ENCODE data around the gene PARP8.
"Not testable (repeated sequence)": the region's sequence is repeated elsewhere in the genome, so short reads cannot be mapped to it uniquely, and the experiment has no call there.

Gene PARP8

GRCh38 chr5:50767588-50767987 is 101.2 kb downstream of the PARP8 start:
- no peak for DNase-seq (ENCODE audit: low read depth in 1 of 2, low spot score in 1 of 2)

- no peak for DNase-seq (ENCODE audit: low read depth in 1 of 2, low spot score in 1 of 2)
Observed at GRCh38 chr5:50768634-50769033, 102.2 kb downstream of the PARP8 start.

GRCh38 chr5:50770441-50770840 is 104.0 kb downstream of the PARP8 start:
- DNase-seq (ENCODE audit: low read depth in 1 of 2, low spot score in 1 of 2): no peak

GRCh38 chr5:50774446-50775175 is 108.2 kb downstream of the PARP8 start:
- DNase-seq (ENCODE audit: low read depth in 1 of 2, low spot score in 1 of 2): not testable (repeated sequence)

GRCh38 chr5:50786073-50786472 is 119.6 kb downstream of the PARP8 start:
- DNase-seq (ENCODE audit: low read depth in 1 of 2, low spot score in 1 of 2): no peak

GRCh38 chr5:50791813-50792212 is 125.4 kb downstream of the PARP8 start:
- DNase-seq (ENCODE audit: low read depth in 1 of 2, low spot score in 1 of 2): no peak

GRCh38 chr5:50792843-50793242 is 126.4 kb downstream of the PARP8 start:
- no peak for DNase-seq (ENCODE audit: low read depth in 1 of 2, low spot score in 1 of 2)

- DNase-seq (ENCODE audit: low read depth in 1 of 2, low spot score in 1 of 2): no peak
Observed at GRCh38 chr5:50794812-50795211, 128.4 kb downstream of the PARP8 start.

GRCh38 chr5:50798002-50798401 is 131.6 kb downstream of the PARP8 start:
- DNase-seq (ENCODE audit: low read depth in 1 of 2, low spot score in 1 of 2): no peak

- DNase-seq (ENCODE audit: low read depth in 1 of 2, low spot score in 1 of 2): no peak
Observed at GRCh38 chr5:50799596-50799995, 133.2 kb downstream of the PARP8 start.

GRCh38 chr5:50800410-50800809 is 134.0 kb downstream of the PARP8 start:
- no peak for DNase-seq (ENCODE audit: low read depth in 1 of 2, low spot score in 1 of 2)

- DNase-seq (ENCODE audit: low read depth in 1 of 2, low spot score in 1 of 2): no peak
Observed at GRCh38 chr5:50807661-50808060, 141.2 kb downstream of the PARP8 start.

- DNase-seq (ENCODE audit: low read depth in 1 of 2, low spot score in 1 of 2): no peak
Observed at GRCh38 chr5:50808406-50808805, 142.0 kb downstream of the PARP8 start.

GRCh38 chr5:50811746-50812145 is 145.3 kb downstream of the PARP8 start:
- not testable (repeated sequence) for DNase-seq (ENCODE audit: low read depth in 1 of 2, low spot score in 1 of 2)

GRCh38 chr5:50813691-50814090 is 147.3 kb downstream of the PARP8 start:
- DNase-seq (ENCODE audit: low read depth in 1 of 2, low spot score in 1 of 2): no peak

GRCh38 chr5:50814556-50814955 is 148.1 kb downstream of the PARP8 start:
- no peak for DNase-seq (ENCODE audit: low read depth in 1 of 2, low spot score in 1 of 2)

GRCh38 chr5:50822046-50822445 is 155.6 kb downstream of the PARP8 start:
- DNase-seq (ENCODE audit: low read depth in 1 of 2, low spot score in 1 of 2): no peak

GRCh38 chr5:50822761-50823160 is 156.3 kb downstream of the PARP8 start:
- no peak for DNase-seq (ENCODE audit: low read depth in 1 of 2, low spot score in 1 of 2)

GRCh38 chr5:50823568-50823967 is 157.1 kb downstream of the PARP8 start:
- DNase-seq (ENCODE audit: low read depth in 1 of 2, low spot score in 1 of 2): no peak

GRCh38 chr5:50824109-50824508 is 157.7 kb downstream of the PARP8 start:
- no peak for DNase-seq (ENCODE audit: low read depth in 1 of 2, low spot score in 1 of 2)

- no peak for DNase-seq (ENCODE audit: low read depth in 1 of 2, low spot score in 1 of 2)
Observed at GRCh38 chr5:50827516-50828247, 161.2 kb downstream of the PARP8 start.

- DNase-seq (ENCODE audit: low read depth in 1 of 2, low spot score in 1 of 2): no peak
Observed at GRCh38 chr5:50829023-50829422, 162.6 kb downstream of the PARP8 start.

Measured in activated CD4-positive, alpha-beta T cell treated with anti-CD3 and anti-CD28 coated beads, Interleukin-2, amount 50 U/mL, for 24 hours (primary cell).